GM23338 (cell line): ENCODE data around the gene IL20. TPM values are rescaled to one million over a fixed set of nuclear protein-coding genes. Genes with fewer than 3 reads are reported as not detected.

Experiments used
- ATAC-seq: fragments of 200-7000 bp; cut with Tn5 transposase; 3 replicates; pipeline ENCODE4 v1.9.1; 2020
- DNase-seq: peaks from one replicate; pipeline ENCODE4 v3.0.0-alpha.2; 2015; ENCODE audit warnings: low spot score
- H2AFZ ChIP-seq: fragments of 200-600 bp; sonication (generic); 2 replicates; pipeline ENCODE4 v1.8.0; 2016; ENCODE audit warnings: antibody characterized with exemption, mild to moderate bottlenecking, moderate library complexity
- H3F3A ChIP-seq: fragments of 200-600 bp; sonication (generic); replicated peaks from 2 replicates; pipeline ENCODE4 v1.8.0; 2017; ENCODE audit warnings: antibody characterized with exemption, mixed run types, low read depth
- H3K27ac ChIP-seq: fragments of 200-600 bp; sonication (generic); 2 replicates; pipeline ENCODE4 v1.6.1; 2016; ENCODE audit warnings: low read depth
- H3K27me3 ChIP-seq: fragments of 200-600 bp; sonication (generic); 2 replicates; pipeline ENCODE4 v1.8.0; 2016; ENCODE audit warnings: mild to moderate bottlenecking, mixed run types, moderate library complexity; ENCODE audit not compliant: insufficient read depth
- H3K36me3 ChIP-seq: fragments of 200-600 bp; sonication (generic); 2 replicates; pipeline ENCODE4 v1.8.0; 2016; ENCODE audit warnings: mild to moderate bottlenecking; ENCODE audit not compliant: insufficient read depth
- H3K4me1 ChIP-seq: fragments of 200-600 bp; sonication (generic); 2 replicates; pipeline ENCODE4 v1.8.0; 2016; ENCODE audit warnings: mild to moderate bottlenecking, moderate library complexity; ENCODE audit not compliant: insufficient read depth
- H3K4me2 ChIP-seq: fragments of 200-600 bp; sonication (generic); 2 replicates; pipeline ENCODE4 v1.7.1; 2017; ENCODE audit warnings: mixed run types
- H3K4me3 ChIP-seq: fragments of 200-600 bp; sonication (generic); 2 replicates; pipeline ENCODE4 v1.6.1; 2016; ENCODE audit warnings: mixed run types
- H3K79me2 ChIP-seq: fragments of 200-600 bp; sonication (generic); replicated peaks from 2 replicates; pipeline ENCODE4 v1.8.0; 2017; ENCODE audit warnings: mild to moderate bottlenecking; ENCODE audit not compliant: insufficient read depth
- H3K9me2 ChIP-seq: fragments of 200-600 bp; sonication (generic); 2 replicates; pipeline ENCODE4 v1.8.0; 2017; ENCODE audit not compliant: insufficient read depth
- H4K20me1 ChIP-seq: fragments of 200-600 bp; sonication (generic); replicated peaks from 2 replicates; pipeline ENCODE4 v1.8.0; 2017; ENCODE audit warnings: mild to moderate bottlenecking; ENCODE audit not compliant: insufficient read depth
- H3K27ac Mint-ChIP-seq: 2 replicates; pipeline ENCODE4 v1.8.0; 2020; ENCODE audit warnings: inconsistent platforms, mild to moderate bottlenecking, moderate library complexity, mixed read lengths
- H3K27me3 Mint-ChIP-seq: 3 replicates; pipeline ENCODE4 v1.8.0; 2022; ENCODE audit warnings: low read depth, mild to moderate bottlenecking, moderate library complexity, mixed read lengths, inconsistent platforms; ENCODE audit not compliant: insufficient read depth, poor library complexity
- H3K36me3 Mint-ChIP-seq: 3 replicates; pipeline ENCODE4 v1.8.0; 2021; ENCODE audit warnings: low read depth, mild to moderate bottlenecking, inconsistent platforms, moderate library complexity, mixed read lengths
- H3K4me1 Mint-ChIP-seq: 3 replicates; pipeline ENCODE4 v1.8.0; 2020; ENCODE audit warnings: mild to moderate bottlenecking, inconsistent platforms, mixed read lengths
- H3K4me3 Mint-ChIP-seq: 3 replicates; pipeline ENCODE4 v1.8.0; 2021; ENCODE audit warnings: moderate library complexity, mild to moderate bottlenecking, inconsistent platforms, mixed read lengths
- H3K9me3 Mint-ChIP-seq: 3 replicates; pipeline ENCODE4 v1.8.0; 2020; ENCODE audit warnings: moderate library complexity, mild to moderate bottlenecking, inconsistent platforms, mixed read lengths
- CREB1 ChIP-seq: fragments of 250-450 bp; sonication (Bioruptor Pico); IDR thresholded peaks from 2 replicates; pipeline ENCODE4 v1.5.0; 2020; ENCODE audit warnings: low read depth, mild to moderate bottlenecking, moderate library complexity
- CTCF ChIP-seq, 2 experiments: fragments of 200-600 bp in 1 of 2; sonication (generic) in 1 of 2; conservative IDR thresholded peaks; 2 replicates each; pipeline versions ENCODE4 v1.5.1 to v1.6.1; 2016 to 2017; ENCODE audit warnings: antibody characterized with exemption in 2 of 2, low read depth in 2 of 2, mild to moderate bottlenecking in 2 of 2, moderate library complexity in 1 of 2
- ETS1 ChIP-seq: IDR thresholded peaks from 2 replicates; pipeline ENCODE4 v1.6.1; 2016; ENCODE audit warnings: antibody characterized with exemption
- EZH2 ChIP-seq: fragments of 200-600 bp; sonication (generic); IDR thresholded peaks from one replicate; pipeline ENCODE4 v1.8.0; 2017; ENCODE audit warnings: antibody characterized with exemption, mild to moderate bottlenecking, low read depth; ENCODE audit not compliant: unreplicated experiment
- JUNB ChIP-seq: IDR thresholded peaks from one replicate; pipeline ENCODE4 v1.6.1; 2016; ENCODE audit warnings: antibody characterized with exemption; ENCODE audit not compliant: unreplicated experiment
- POLR2AphosphoS5 ChIP-seq: IDR thresholded peaks from 2 replicates; pipeline ENCODE4 v1.6.1; 2016; ENCODE audit warnings: antibody characterized with exemption, low read depth
- ZNF114 ChIP-seq: fragments of 250-450 bp; sonication (Bioruptor Pico); IDR thresholded peaks from 2 replicates; pipeline ENCODE4 v1.5.0; 2020; ENCODE audit warnings: mild to moderate bottlenecking, moderate library complexity
- ZNF331 ChIP-seq: fragments of 250-450 bp; sonication (Bioruptor Pico); IDR thresholded peaks from 2 replicates; pipeline ENCODE4 v1.5.0; 2020; ENCODE audit warnings: low read depth, mild to moderate bottlenecking, moderate library complexity
- ZNF462 ChIP-seq: fragments of 250-450 bp; sonication (Bioruptor Pico); IDR thresholded peaks from 2 replicates; pipeline ENCODE4 v1.5.0; 2020; ENCODE audit warnings: mild to moderate bottlenecking, moderate library complexity
- polyA plus RNA-seq: library from polyadenylated mRNA; unstranded; fragments of >200 nt; fragmentation: Nextera tagmentation; extraction: Ambion mirVana; gene quantifications from 2 replicates; pipeline ENCODE4 v1.2.1, GENCODE V29; 2016
- total RNA-seq: library from RNA; depleted of rRNA; stranded (reverse); fragments of >200 nt; shearing (Covaris generic); gene quantifications from 2 replicates; pipeline ENCODE4 v1.2.3, GENCODE V29; 2014

IL20 gene
- total and polyA plus RNA-seq, 2 experiments from 2014 or later, result not detected

- TF ChIP-seq ZNF462 (CRISPR knock-in tag), result no peak
- TF ChIP-seq JUNB, result no peak
- TF ChIP-seq ZNF331 (CRISPR knock-in tag), result no peak
- TF ChIP-seq ETS1, result no peak
These were observed 18.5 kb downstream of the IL20 start (continued) for GRCh38 chr1:206883876-206884275.

- Histone ChIP-seq H3K4me3 (no peak overlapping the region), H3K4me2 (no peak overlapping the region), H3F3A (no peaks in the 10 kb centered on the region), H3K4me1 (peaks cover 9% of the 10 kb centered on the region), H2AFZ (peak overlapping the region; percentile 60), H3K36me3 (no peaks in the 10 kb centered on the region), H3K27me3 (no peaks in the 10 kb centered on the region), H3K79me2 (no peaks in the 10 kb centered on the region), H3K27ac (no peak overlapping the region), H3K9me2 (no peaks in the 10 kb centered on the region), H4K20me1 (no peaks in the 10 kb centered on the region)
- Mint-ChIP-seq H3K27ac (no peak overlapping the region), H3K27me3 (no peaks in the 10 kb centered on the region), H3K9me3 (peaks cover 3% of the 10 kb centered on the region; the same call in 1 of the 3 replicates), H3K4me3 (no peak overlapping the region), H3K36me3 (no peaks in the 10 kb centered on the region), H3K4me1 (peaks cover 9% of the 10 kb centered on the region)
- ATAC-seq (no peak), DNase-seq (no peak)
- no peak for TF ChIP-seq ETS1
- TF ChIP-seq POLR2AphosphoS5, result no peak
- no peak for TF ChIP-seq EZH2
- no peak for TF ChIP-seq JUNB
- TF ChIP-seq ZNF331 (CRISPR knock-in tag), result no peak
- no peak for TF ChIP-seq CREB1 (CRISPR knock-in tag)
- TF ChIP-seq CTCF (conservative IDR thresholded peaks at IDR 0.05; ENCODE audit: low read depth in 2 of 2), result no peak
- TF ChIP-seq ZNF114 (CRISPR knock-in tag), result no peak
These were observed 20.1 kb downstream of the IL20 start for GRCh38 chr1:206885341-206886060.
